ENCODE data around the gene CCDC88B.

DNA sequence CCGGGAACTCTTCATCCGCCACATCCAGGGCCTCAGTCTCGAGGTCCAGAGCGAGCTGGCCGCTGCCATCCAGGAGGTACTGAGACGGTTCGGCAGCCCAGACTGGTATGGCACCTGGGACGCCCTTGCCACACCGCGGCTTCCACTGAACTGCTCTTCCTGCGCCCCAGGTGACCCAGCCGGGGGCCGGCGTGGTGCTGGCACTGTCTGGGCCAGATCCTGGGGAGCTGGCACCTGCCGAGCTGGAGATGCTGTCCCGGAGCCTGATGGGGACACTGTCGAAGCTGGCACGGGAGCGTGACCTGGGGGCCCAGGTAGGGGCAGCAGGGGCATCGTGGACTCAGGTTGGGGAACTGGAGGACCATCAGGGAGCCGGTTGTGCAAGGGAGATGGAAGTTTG is 1.4 kb downstream of the CCDC88B start:
- TF ChIP-seq ELF1 (IDR thresholded peaks at IDR 0.05; ENCODE audit: borderline replicate concordance, low read depth) (no peak), POLR2AphosphoS5 (IDR thresholded peaks at IDR 0.05; ENCODE audit: low read depth, low read length) (no peak), POLR2A (IDR thresholded peaks at IDR 0.05; ENCODE audit: borderline replicate concordance, extremely low read depth, insufficient read depth, insufficient read length) (no peak), RAD21 (IDR thresholded peaks at IDR 0.05; ENCODE audit: low read depth) (no peak), CTCF (IDR thresholded peaks at IDR 0.05 in 2 of 3, conservative IDR thresholded peaks at IDR 0.05 in 1 of 3; ENCODE audit: borderline replicate concordance in 1 of 3, insufficient read depth in 1 of 3, low read depth in 2 of 3, low read length in 2 of 3) (no peak), EZH2phosphoT487 (IDR thresholded peaks at IDR 0.05; ENCODE audit: borderline replicate concordance) (no peak), YY1 (IDR thresholded peaks at IDR 0.05; ENCODE audit: extremely low read depth, insufficient replicate concordance, low read depth, low read length) (no peak), EZH2 (IDR thresholded peaks at IDR 0.05) (no peak), CBX3 (IDR thresholded peaks at IDR 0.05; ENCODE audit: low read depth) (no peak), CEBPB (IDR thresholded peaks at IDR 0.05; ENCODE audit: low read depth) (no peak)
- TF ChIP-seq, protein P1, sequence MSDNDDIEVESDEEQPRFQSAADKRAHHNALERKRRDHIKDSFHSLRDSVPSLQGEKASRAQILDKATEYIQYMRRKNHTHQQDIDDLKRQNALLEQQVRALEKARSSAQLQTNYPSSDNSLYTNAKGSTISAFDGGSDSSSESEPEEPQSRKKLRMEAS (IDR thresholded peaks at IDR 0.05), result no peak
- TF ChIP-seq, protein P2, sequence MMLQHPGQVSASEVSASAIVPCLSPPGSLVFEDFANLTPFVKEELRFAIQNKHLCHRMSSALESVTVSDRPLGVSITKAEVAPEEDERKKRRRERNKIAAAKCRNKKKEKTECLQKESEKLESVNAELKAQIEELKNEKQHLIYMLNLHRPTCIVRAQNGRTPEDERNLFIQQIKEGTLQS (IDR thresholded peaks at IDR 0.05), result no peak

Measured in HCT116 (cell line).